Loucy (cell line): ENCODE measurements around the gene SH2D1B.

ENCODE experiments used
- H2AFZ ChIP-seq: fragments of 200-600 bp; sonication (generic); 2 replicates; pipeline ENCODE4 v1.6.0; 2016; ENCODE audit warnings: antibody characterized with exemption, mild to moderate bottlenecking, low read length, moderate library complexity
- H3F3A ChIP-seq: fragments of 200-600 bp; 2 replicates; pipeline ENCODE4 v1.6.0; 2016; ENCODE audit warnings: antibody characterized with exemption, low read depth, mild to moderate bottlenecking
- H3K27me3 ChIP-seq: fragments of 200-600 bp; sonication (generic); 2 replicates; pipeline ENCODE4 v1.6.1; 2014; ENCODE audit warnings: low read length, mild to moderate bottlenecking; ENCODE audit not compliant: insufficient read depth, poor library complexity, severe bottlenecking
- H3K36me3 ChIP-seq: fragments of 200-600 bp; sonication (generic); 2 replicates; pipeline ENCODE4 v1.6.1; 2016; ENCODE audit warnings: low read length; ENCODE audit not compliant: insufficient read depth
- H3K4me1 ChIP-seq: fragments of 200-600 bp; sonication (generic); 2 replicates; pipeline ENCODE4 v1.5.1; 2014; ENCODE audit warnings: low read length, mild to moderate bottlenecking; ENCODE audit not compliant: insufficient read depth, poor library complexity, severe bottlenecking
- H3K4me2 ChIP-seq: fragments of 200-600 bp; sonication (generic); 2 replicates; pipeline ENCODE4 v1.6.0; 2014; ENCODE audit warnings: antibody characterized with exemption, low read length, low read depth, mild to moderate bottlenecking; ENCODE audit not compliant: poor library complexity, severe bottlenecking
- H3K4me3 ChIP-seq: fragments of 200-600 bp; sonication (generic); 2 replicates; pipeline ENCODE4 v1.5.1; 2014; ENCODE audit warnings: low read length, mild to moderate bottlenecking, mixed read lengths; ENCODE audit not compliant: poor library complexity, severe bottlenecking
- H3K79me2 ChIP-seq: fragments of 200-600 bp; sonication (generic); 2 replicates; pipeline ENCODE4 v1.6.1; 2014; ENCODE audit warnings: low read length; ENCODE audit not compliant: insufficient read depth
- H3K9ac ChIP-seq: fragments of 200-600 bp; sonication (generic); 2 replicates; pipeline ENCODE4 v1.6.0; 2014; ENCODE audit warnings: mild to moderate bottlenecking, low read depth, low read length, moderate library complexity; ENCODE audit not compliant: poor library complexity, severe bottlenecking
- H3K9me2 ChIP-seq: fragments of 200-600 bp; sonication (generic); replicated peaks from 2 replicates; pipeline ENCODE4 v1.6.1; 2016; ENCODE audit warnings: low read depth, low read length, mixed read lengths
- H3K9me3 ChIP-seq: fragments of 200-600 bp; sonication (generic); 2 replicates; pipeline ENCODE4 v1.6.1; 2014; ENCODE audit warnings: mild to moderate bottlenecking, antibody characterized with exemption, low read length, low read depth; ENCODE audit not compliant: insufficient read depth
- H4K20me1 ChIP-seq: fragments of 200-600 bp; sonication (generic); 2 replicates; pipeline ENCODE4 v1.6.0; 2014; ENCODE audit warnings: antibody characterized with exemption, low read length, mild to moderate bottlenecking; ENCODE audit not compliant: insufficient read depth, poor library complexity, severe bottlenecking
- EZH2phosphoT487 ChIP-seq: fragments of 200-600 bp; IDR thresholded peaks from 2 replicates; pipeline ENCODE4 v1.6.1; 2018; ENCODE audit warnings: antibody characterized with exemption, mild to moderate bottlenecking, moderate library complexity, borderline replicate concordance
- TF ChIP-seq, protein P1 (sequence below): fragments of 200-600 bp; sonication (generic); conservative IDR thresholded peaks from 2 replicates; pipeline ENCODE4 v1.5.1; 2014; ENCODE audit warnings: mild to moderate bottlenecking, antibody characterized with exemption, low read length

The SH2D1B gene

GRCh38 chr1:162407539-162407938, 4.4 kb downstream of the SH2D1B start:
- Histone ChIP-seq H3K4me2 (no peak overlapping the region), H4K20me1 (no peaks in the 10 kb centered on the region), H3K36me3 (no peaks in the 10 kb centered on the region), H3K9me2 (no peaks in the 10 kb centered on the region), H3F3A (no peaks in the 10 kb centered on the region), H3K4me3 (no peak overlapping the region), H2AFZ (peak overlapping the region; percentile 5; the same call in 1 of the 2 replicates), H3K9ac (no peak overlapping the region), H3K27me3 (no peaks in the 10 kb centered on the region), H3K9me3 (no peaks in the 10 kb centered on the region), H3K4me1 (peaks cover 8% of the 10 kb centered on the region), H3K79me2 (no peaks in the 10 kb centered on the region)
- TF ChIP-seq EZH2phosphoT487 = no peak
- TF ChIP-seq, protein P1, sequence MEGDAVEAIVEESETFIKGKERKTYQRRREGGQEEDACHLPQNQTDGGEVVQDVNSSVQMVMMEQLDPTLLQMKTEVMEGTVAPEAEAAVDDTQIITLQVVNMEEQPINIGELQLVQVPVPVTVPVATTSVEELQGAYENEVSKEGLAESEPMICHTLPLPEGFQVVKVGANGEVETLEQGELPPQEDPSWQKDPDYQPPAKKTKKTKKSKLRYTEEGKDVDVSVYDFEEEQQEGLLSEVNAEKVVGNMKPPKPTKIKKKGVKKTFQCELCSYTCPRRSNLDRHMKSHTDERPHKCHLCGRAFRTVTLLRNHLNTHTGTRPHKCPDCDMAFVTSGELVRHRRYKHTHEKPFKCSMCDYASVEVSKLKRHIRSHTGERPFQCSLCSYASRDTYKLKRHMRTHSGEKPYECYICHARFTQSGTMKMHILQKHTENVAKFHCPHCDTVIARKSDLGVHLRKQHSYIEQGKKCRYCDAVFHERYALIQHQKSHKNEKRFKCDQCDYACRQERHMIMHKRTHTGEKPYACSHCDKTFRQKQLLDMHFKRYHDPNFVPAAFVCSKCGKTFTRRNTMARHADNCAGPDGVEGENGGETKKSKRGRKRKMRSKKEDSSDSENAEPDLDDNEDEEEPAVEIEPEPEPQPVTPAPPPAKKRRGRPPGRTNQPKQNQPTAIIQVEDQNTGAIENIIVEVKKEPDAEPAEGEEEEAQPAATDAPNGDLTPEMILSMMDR = no peak

DNA sequence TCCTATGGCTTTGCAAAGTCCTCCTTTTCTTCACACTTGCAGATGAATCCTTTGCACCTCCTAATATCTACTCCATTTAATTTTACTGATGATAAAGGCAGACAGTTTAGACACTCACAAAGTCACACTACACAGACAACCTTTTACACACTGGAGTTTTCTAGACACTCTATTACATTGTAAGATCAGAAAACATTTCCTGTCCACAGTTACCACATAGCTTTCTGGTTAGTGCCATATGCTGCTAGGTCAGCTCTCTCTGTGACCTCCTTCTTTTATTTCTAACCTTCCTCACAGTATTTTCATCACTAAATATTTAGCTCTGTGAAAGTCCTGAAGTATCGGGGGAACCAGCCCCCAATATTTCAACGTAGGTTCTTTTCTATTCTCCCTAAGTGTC, 5.1 kb downstream of the SH2D1B start:
- Histone ChIP-seq H3F3A (no peaks in the 10 kb centered on the region), H3K9me3 (no peaks in the 10 kb centered on the region), H4K20me1 (no peaks in the 10 kb centered on the region), H3K4me2 (no peak overlapping the region), H3K27me3 (no peaks in the 10 kb centered on the region), H3K9me2 (no peaks in the 10 kb centered on the region), H3K79me2 (no peaks in the 10 kb centered on the region), H3K36me3 (no peaks in the 10 kb centered on the region), H2AFZ (no peak overlapping the region), H3K4me1 (peaks cover 8% of the 10 kb centered on the region), H3K4me3 (no peak overlapping the region), H3K9ac (no peak overlapping the region)
- TF ChIP-seq EZH2phosphoT487 = no peak
- TF ChIP-seq, protein P1 = no peak

- H3K27me3 ChIP-seq = no peaks in the 10 kb centered on the region
- H3K4me3 ChIP-seq = no peak overlapping the region
- TF ChIP-seq, protein P1 = no peak
- TF ChIP-seq EZH2phosphoT487 = no peak
- H4K20me1 ChIP-seq = no peaks in the 10 kb centered on the region
- no peak overlapping the region for H2AFZ ChIP-seq
- no peaks in the 10 kb centered on the region for H3K36me3 ChIP-seq
- H3K4me1 ChIP-seq = peaks cover 8% of the 10 kb centered on the region
- no peak overlapping the region for H3K9ac ChIP-seq
- H3K4me2 ChIP-seq = no peak overlapping the region
- H3F3A ChIP-seq = no peaks in the 10 kb centered on the region
- H3K9me3 ChIP-seq = no peaks in the 10 kb centered on the region
- no peaks in the 10 kb centered on the region for H3K79me2 ChIP-seq
- no peaks in the 10 kb centered on the region for H3K9me2 ChIP-seq
Observed at GRCh38 chr1:162405800-162406199, 6.1 kb downstream of the SH2D1B start.
